IPS-NIHi7 (cell line): ENCODE data around the gene PRRT2.
A peak's percentile ranks its signal among the peaks of the same experiment; 100 is the strongest.
"Not testable (repeated sequence)": the region's sequence is repeated elsewhere in the genome, so short reads cannot be mapped to it uniquely, and the experiment has no call there.

Source experiments
- DNase-seq: peaks from one replicate; pipeline ENCODE4 v3.0.0; 2012; ENCODE audit warnings: mixed read lengths; ENCODE audit errors: extremely low spot score

Gene PRRT2

GRCh38 chr16:29833219-29833618 lies 21.2 kb downstream of the PRRT2 start:
- not testable (repeated sequence) for DNase-seq

GRCh38 chr16:29834079-29834478 lies 22.1 kb downstream of the PRRT2 start:
- no peak for DNase-seq

GRCh38 chr16:29835926-29836325 lies 23.9 kb downstream of the PRRT2 start:
- no peak for DNase-seq

- no peak for DNase-seq
These were observed 24.6 kb downstream of the PRRT2 start for GRCh38 chr16:29836623-29837022.

GRCh38 chr16:29837841-29838240 lies 25.8 kb downstream of the PRRT2 start:
- DNase-seq: no peak

- DNase-seq: no peak
These were observed 27.8 kb downstream of the PRRT2 start for GRCh38 chr16:29839822-29840221.

GRCh38 chr16:29840240-29840639 lies 28.2 kb downstream of the PRRT2 start:
- DNase-seq: no peak

GRCh38 chr16:29841631-29842030 lies 29.6 kb downstream of the PRRT2 start:
- no peak for DNase-seq

GRCh38 chr16:29842732-29843346 lies 30.8 kb downstream of the PRRT2 start:
- DNase-seq: no peak

GRCh38 chr16:29843931-29844330 lies 31.9 kb downstream of the PRRT2 start:
- no peak for DNase-seq

- no peak for DNase-seq
These were observed 32.8 kb downstream of the PRRT2 start for GRCh38 chr16:29844575-29845331.

- no peak for DNase-seq
These were observed 33.7 kb downstream of the PRRT2 start for GRCh38 chr16:29845656-29846055.

- peak; percentile 88 for DNase-seq
These were observed 36.7 kb downstream of the PRRT2 start for GRCh38 chr16:29848420-29849297.

- DNase-seq: peak; percentile 67
These were observed 37.5 kb downstream of the PRRT2 start for GRCh38 chr16:29849505-29849904.

- DNase-seq: no peak
These were observed 39.0 kb downstream of the PRRT2 start for GRCh38 chr16:29850998-29851397.

- DNase-seq: no peak
These were observed 40.7 kb downstream of the PRRT2 start for GRCh38 chr16:29852654-29853053.

- no peak for DNase-seq
These were observed 42.6 kb downstream of the PRRT2 start for GRCh38 chr16:29854520-29855100.

- no peak for DNase-seq
These were observed 45.3 kb downstream of the PRRT2 start for GRCh38 chr16:29857133-29857760.

GRCh38 chr16:29858149-29858849 lies 46.3 kb downstream of the PRRT2 start:
- DNase-seq: no peak

- no peak for DNase-seq
These were observed 47.0 kb downstream of the PRRT2 start for GRCh38 chr16:29858974-29859373.

- DNase-seq: no peak
These were observed 48.2 kb downstream of the PRRT2 start for GRCh38 chr16:29860218-29860617.
